Measurements from ENCODE around the gene CDC42SE1.

The CDC42SE1 gene

DNA sequence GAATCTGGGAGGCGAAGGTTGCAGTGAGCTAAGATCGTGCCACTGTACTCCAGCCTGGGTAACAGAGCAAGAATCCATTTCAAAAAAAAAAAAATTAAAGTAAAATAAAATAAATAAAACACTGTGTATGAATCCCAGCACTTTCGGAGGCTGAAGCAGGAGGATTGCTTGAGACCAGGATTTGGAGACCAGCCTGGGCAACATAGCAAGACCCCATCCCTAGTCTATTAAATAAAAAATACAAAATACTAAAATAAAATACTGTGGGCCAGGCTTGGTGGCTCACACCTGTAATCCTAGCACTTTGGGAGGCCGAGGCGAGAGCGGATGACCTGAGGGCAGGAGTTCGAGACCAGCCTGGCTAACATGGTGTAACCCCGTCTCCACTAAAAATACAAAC, 27.3 kb downstream of the CDC42SE1 start:
- H3K9me2 ChIP-seq (replicated peaks; ENCODE audit: low read depth, low read length): no peaks in the 10 kb centered on the region
- no peak overlapping the region for H2AFZ ChIP-seq (ENCODE audit: low read length)
- H4K20me1 ChIP-seq (ENCODE audit: insufficient read depth, low read length, poor library complexity, severe bottlenecking): no peaks in the 10 kb centered on the region
- H3K9ac ChIP-seq (ENCODE audit: low read depth, low read length, poor library complexity, severe bottlenecking): no peak overlapping the region
- H3K4me3 ChIP-seq (ENCODE audit: low read length, poor library complexity, severe bottlenecking): no peak overlapping the region
- TF ChIP-seq EZH2phosphoT487 (IDR thresholded peaks at IDR 0.05; ENCODE audit: borderline replicate concordance) (no peak), CTCF (conservative IDR thresholded peaks at IDR 0.05; ENCODE audit: low read length) (no peak)
- peaks cover 32% of the 10 kb centered on the region; the same call in 1 of the 2 replicates for H3K36me3 ChIP-seq (ENCODE audit: insufficient read depth, low read length)
- H3K9me3 ChIP-seq (ENCODE audit: insufficient read depth, low read depth, low read length): no peaks in the 10 kb centered on the region
- H3K27me3 ChIP-seq (ENCODE audit: insufficient read depth, low read length, poor library complexity, severe bottlenecking): no peaks in the 10 kb centered on the region
- no peaks in the 10 kb centered on the region for H3K79me2 ChIP-seq (ENCODE audit: insufficient read depth, low read length)
- no peak overlapping the region for H3K4me2 ChIP-seq (ENCODE audit: low read depth, low read length, poor library complexity, severe bottlenecking)
- H3K4me1 ChIP-seq (ENCODE audit: insufficient read depth, low read length, poor library complexity, severe bottlenecking): no peaks in the 10 kb centered on the region
- H3F3A ChIP-seq (ENCODE audit: low read depth): no peaks in the 10 kb centered on the region

DNA sequence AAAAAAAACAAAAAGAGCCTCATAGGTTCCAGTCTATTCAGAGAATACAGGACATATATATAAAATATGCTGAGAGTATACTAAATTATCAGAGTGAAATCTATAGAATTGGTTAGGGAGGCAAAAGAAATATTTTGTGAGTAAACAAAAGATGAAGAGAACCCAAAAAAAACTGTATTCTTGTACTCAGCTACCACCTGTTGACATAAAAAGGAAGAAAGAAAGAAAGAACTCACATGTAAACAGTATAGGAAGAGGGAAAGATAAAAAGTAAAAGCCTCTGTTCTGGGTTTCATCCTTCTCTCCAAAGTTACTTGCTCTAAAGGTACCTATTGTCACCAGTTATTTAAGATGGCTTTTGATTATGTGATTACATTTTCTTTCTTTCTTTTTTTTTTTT, 33.0 kb downstream of the CDC42SE1 start:
- H3K4me1 ChIP-seq (ENCODE audit: insufficient read depth, low read length, poor library complexity, severe bottlenecking): no peaks in the 10 kb centered on the region
- H3K9me2 ChIP-seq (replicated peaks; ENCODE audit: low read depth, low read length): no peaks in the 10 kb centered on the region
- no peaks in the 10 kb centered on the region for H4K20me1 ChIP-seq (ENCODE audit: insufficient read depth, low read length, poor library complexity, severe bottlenecking)
- no peaks in the 10 kb centered on the region for H3K27me3 ChIP-seq (ENCODE audit: insufficient read depth, low read length, poor library complexity, severe bottlenecking)
- no peaks in the 10 kb centered on the region for H3K79me2 ChIP-seq (ENCODE audit: insufficient read depth, low read length)
- no peak overlapping the region for H3K9ac ChIP-seq (ENCODE audit: low read depth, low read length, poor library complexity, severe bottlenecking)
- H2AFZ ChIP-seq (ENCODE audit: low read length): no peak overlapping the region
- no peaks in the 10 kb centered on the region for H3F3A ChIP-seq (ENCODE audit: low read depth)
- H3K4me2 ChIP-seq (ENCODE audit: low read depth, low read length, poor library complexity, severe bottlenecking): no peak overlapping the region
- TF ChIP-seq EZH2phosphoT487 (IDR thresholded peaks at IDR 0.05; ENCODE audit: borderline replicate concordance): no peak
- no peak for TF ChIP-seq CTCF (conservative IDR thresholded peaks at IDR 0.05; ENCODE audit: low read length)
- H3K4me3 ChIP-seq (ENCODE audit: low read length, poor library complexity, severe bottlenecking): no peak overlapping the region
- H3K36me3 ChIP-seq (ENCODE audit: insufficient read depth, low read length): peaks cover 15% of the 10 kb centered on the region; the same call in 1 of the 2 replicates
- H3K9me3 ChIP-seq (ENCODE audit: insufficient read depth, low read depth, low read length): no peaks in the 10 kb centered on the region

- Histone ChIP-seq H3K79me2 (ENCODE audit: insufficient read depth, low read length) (no peaks in the 10 kb centered on the region), H2AFZ (ENCODE audit: low read length) (no peak overlapping the region), H3K27me3 (ENCODE audit: insufficient read depth, low read length, poor library complexity, severe bottlenecking) (no peaks in the 10 kb centered on the region), H3F3A (ENCODE audit: low read depth) (no peaks in the 10 kb centered on the region), H4K20me1 (ENCODE audit: insufficient read depth, low read length, poor library complexity, severe bottlenecking) (no peaks in the 10 kb centered on the region), H3K36me3 (ENCODE audit: insufficient read depth, low read length) (peaks cover 11% of the 10 kb centered on the region; the same call in 1 of the 2 replicates), H3K4me2 (ENCODE audit: low read depth, low read length, poor library complexity, severe bottlenecking) (no peak overlapping the region), H3K9me3 (ENCODE audit: insufficient read depth, low read depth, low read length) (no peaks in the 10 kb centered on the region), H3K9ac (ENCODE audit: low read depth, low read length, poor library complexity, severe bottlenecking) (no peak overlapping the region), H3K4me3 (ENCODE audit: low read length, poor library complexity, severe bottlenecking) (no peak overlapping the region), H3K9me2 (replicated peaks; ENCODE audit: low read depth, low read length) (no peaks in the 10 kb centered on the region), H3K4me1 (ENCODE audit: insufficient read depth, low read length, poor library complexity, severe bottlenecking) (no peaks in the 10 kb centered on the region)
- no peak for TF ChIP-seq EZH2phosphoT487 (IDR thresholded peaks at IDR 0.05; ENCODE audit: borderline replicate concordance)
- TF ChIP-seq CTCF (conservative IDR thresholded peaks at IDR 0.05; ENCODE audit: low read length): peak; percentile 92
Observed at GRCh38 chr1:151024540-151025146, 34.8 kb downstream of the CDC42SE1 start.
